Transverse colon (tissue), 4 donors: ENCODE results near the gene SFTPB.

ENCODE experiments used
- CTCF ChIP-seq, 5 experiments: fragments of 200-600 bp in 3 of 5; fragments of 450-650 bp in 2 of 5; sonication (generic) in 3 of 5; IDR thresholded peaks; 1 replicate in 2 of 5; 2 replicates in 3 of 5; pipeline ENCODE4 v1.5.1; 2016 to 2017; ENCODE audit warnings: antibody characterized with exemption in 5 of 5, inconsistent platforms in 3 of 5, mild to moderate bottlenecking in 2 of 5, moderate library complexity in 1 of 5
- EP300 ChIP-seq: sonication (generic); formaldehyde crosslinking; IDR thresholded peaks from one replicate; pipeline ENCODE4 v1.6.1; 2017; ENCODE audit warnings: antibody characterized with exemption, low read depth
- POLR2A ChIP-seq: fragments of 450-650 bp; IDR thresholded peaks from one replicate; pipeline ENCODE4 v1.6.1; 2016; ENCODE audit warnings: antibody characterized with exemption, mild to moderate bottlenecking, moderate library complexity
- POLR2AphosphoS5 ChIP-seq, 3 donors: sonication (generic); formaldehyde crosslinking; IDR thresholded peaks; one replicate each; pipeline ENCODE4 v1.6.1; 2016; ENCODE audit warnings: antibody characterized with exemption in 3 of 3

- TF ChIP-seq POLR2A (no peak), CTCF (IDR thresholded peaks at IDR 0.05) (no peak), POLR2AphosphoS5 (IDR thresholded peaks at IDR 0.05) (peak in 1 of 3 donors; percentile 8), EP300 (no peak)
Measured at GRCh38 chr2:85709401-85709811, 41.4 kb upstream of the SFTPB start.
